ENCODE data around the gene SLC6A8.
A peak's percentile ranks its signal among the peaks of the same experiment; 100 is the strongest.
"Not testable (repeated sequence)": the region's sequence is repeated elsewhere in the genome, so short reads cannot be mapped to it uniquely, and the experiment has no call there.

SLC6A8 gene

DNA sequence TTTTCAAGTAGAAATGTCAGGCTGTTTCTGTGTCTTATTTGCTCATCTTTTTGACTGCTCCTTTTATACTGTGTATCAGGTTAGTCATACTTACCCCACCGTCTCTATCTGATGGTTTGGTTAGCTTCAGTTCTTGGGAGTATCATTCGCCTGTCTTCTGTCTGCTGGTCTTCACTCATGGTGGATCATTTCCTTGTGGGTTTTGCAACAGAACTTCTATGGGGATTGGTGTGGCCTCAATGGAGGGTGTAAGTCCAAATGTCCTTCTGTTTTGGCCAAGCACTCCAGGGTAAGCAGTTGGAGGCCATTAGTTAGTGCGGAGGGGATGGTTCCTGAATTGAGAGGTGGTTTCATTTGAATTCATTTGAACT is 44.1 kb downstream of the SLC6A8 start:
- no peak for DNase-seq
- Mint-ChIP-seq H3K4me1 (peaks cover 32% of the 10 kb centered on the region), H3K4me3 (no peak overlapping the region), H3K27ac (no peak overlapping the region), H3K36me3 (ENCODE audit: low read depth) (peaks cover 10% of the 10 kb centered on the region), H3K9me3 (no peaks in the 10 kb centered on the region), H3K27me3 (no peaks in the 10 kb centered on the region)
- ATAC-seq: no peak

- ATAC-seq (no peak), DNase-seq (no peak)
- H3K9me3 Mint-ChIP-seq: no peaks in the 10 kb centered on the region
- peaks cover 28% of the 10 kb centered on the region for H3K4me1 Mint-ChIP-seq
- no peak overlapping the region for H3K27ac Mint-ChIP-seq
- H3K36me3 Mint-ChIP-seq (ENCODE audit: low read depth): peaks cover 10% of the 10 kb centered on the region
- no peak overlapping the region for H3K4me3 Mint-ChIP-seq
- H3K27me3 Mint-ChIP-seq: no peaks in the 10 kb centered on the region
Observed at GRCh38 chrX:153732401-153732800, 44.7 kb downstream of the SLC6A8 start.

- no peak for ATAC-seq
- H3K9me3 Mint-ChIP-seq: no peaks in the 10 kb centered on the region
- no peak overlapping the region for H3K4me3 Mint-ChIP-seq
- H3K4me1 Mint-ChIP-seq: peaks cover 23% of the 10 kb centered on the region
- H3K27ac Mint-ChIP-seq: no peak overlapping the region
- no peak for DNase-seq
- peaks cover 10% of the 10 kb centered on the region for H3K36me3 Mint-ChIP-seq (ENCODE audit: low read depth)
- no peaks in the 10 kb centered on the region for H3K27me3 Mint-ChIP-seq
Observed at GRCh38 chrX:153733651-153734240, 46.0 kb downstream of the SLC6A8 start.

DNA sequence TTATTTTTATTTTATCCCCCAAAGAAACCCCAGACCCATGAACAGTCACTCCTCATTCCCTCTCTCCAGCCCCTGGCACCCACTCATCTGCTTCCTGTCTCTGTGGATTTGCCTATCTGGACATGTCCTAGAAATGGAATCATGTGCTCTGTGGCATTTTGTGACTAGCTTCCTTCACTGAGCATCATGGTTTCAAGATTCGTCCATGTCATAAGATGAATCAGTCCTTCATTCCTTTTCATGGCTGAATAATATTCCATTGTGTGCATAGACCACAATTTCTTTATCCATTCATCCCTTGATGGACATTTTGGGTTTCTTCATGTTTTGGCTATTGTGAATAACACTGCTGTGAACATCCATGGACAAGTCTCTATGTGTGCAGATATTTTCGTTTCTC is 47.1 kb downstream of the SLC6A8 start:
- peaks cover 26% of the 10 kb centered on the region for H3K4me1 Mint-ChIP-seq
- ATAC-seq (no peak), DNase-seq (no peak)
- no peaks in the 10 kb centered on the region for H3K9me3 Mint-ChIP-seq
- H3K4me3 Mint-ChIP-seq: no peak overlapping the region
- H3K27ac Mint-ChIP-seq: no peak overlapping the region
- H3K27me3 Mint-ChIP-seq: no peaks in the 10 kb centered on the region
- H3K36me3 Mint-ChIP-seq (ENCODE audit: low read depth): peaks cover 10% of the 10 kb centered on the region

DNA sequence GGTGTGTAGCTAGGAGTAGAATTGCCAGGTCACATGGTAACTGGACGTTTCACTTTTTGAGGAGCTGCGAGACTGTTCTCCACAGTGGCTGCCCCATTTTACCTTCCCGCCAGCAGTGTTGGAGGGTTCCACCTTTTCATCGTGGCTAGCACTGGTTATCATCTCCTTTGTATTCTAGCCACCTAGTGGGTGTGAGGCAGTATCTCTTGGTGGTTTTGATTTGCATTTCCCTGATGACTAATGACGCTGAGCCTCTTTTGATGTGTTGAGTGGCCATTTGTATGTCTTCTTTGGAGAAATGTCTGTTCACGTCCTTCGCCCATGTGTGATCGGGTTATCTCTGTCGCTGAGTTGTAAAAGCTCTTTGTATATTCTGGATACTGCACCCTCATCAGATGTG is 47.5 kb downstream of the SLC6A8 start:
- peaks cover 30% of the 10 kb centered on the region for H3K4me1 Mint-ChIP-seq
- peaks cover 10% of the 10 kb centered on the region for H3K36me3 Mint-ChIP-seq (ENCODE audit: low read depth)
- H3K9me3 Mint-ChIP-seq: no peaks in the 10 kb centered on the region
- H3K27me3 Mint-ChIP-seq: no peaks in the 10 kb centered on the region
- ATAC-seq (peak; percentile 83), DNase-seq (no peak)
- no peak overlapping the region for H3K4me3 Mint-ChIP-seq
- H3K27ac Mint-ChIP-seq: no peak overlapping the region

- no peak overlapping the region for H3K27ac Mint-ChIP-seq
- no peaks in the 10 kb centered on the region for H3K9me3 Mint-ChIP-seq
- no peak overlapping the region for H3K4me3 Mint-ChIP-seq
- no peaks in the 10 kb centered on the region for H3K27me3 Mint-ChIP-seq
- no peak for ATAC-seq
- no peak for DNase-seq
- H3K4me1 Mint-ChIP-seq: peaks cover 29% of the 10 kb centered on the region
- H3K36me3 Mint-ChIP-seq (ENCODE audit: low read depth): peaks cover 10% of the 10 kb centered on the region
Observed at GRCh38 chrX:153736071-153736820, 48.5 kb downstream of the SLC6A8 start.

DNA sequence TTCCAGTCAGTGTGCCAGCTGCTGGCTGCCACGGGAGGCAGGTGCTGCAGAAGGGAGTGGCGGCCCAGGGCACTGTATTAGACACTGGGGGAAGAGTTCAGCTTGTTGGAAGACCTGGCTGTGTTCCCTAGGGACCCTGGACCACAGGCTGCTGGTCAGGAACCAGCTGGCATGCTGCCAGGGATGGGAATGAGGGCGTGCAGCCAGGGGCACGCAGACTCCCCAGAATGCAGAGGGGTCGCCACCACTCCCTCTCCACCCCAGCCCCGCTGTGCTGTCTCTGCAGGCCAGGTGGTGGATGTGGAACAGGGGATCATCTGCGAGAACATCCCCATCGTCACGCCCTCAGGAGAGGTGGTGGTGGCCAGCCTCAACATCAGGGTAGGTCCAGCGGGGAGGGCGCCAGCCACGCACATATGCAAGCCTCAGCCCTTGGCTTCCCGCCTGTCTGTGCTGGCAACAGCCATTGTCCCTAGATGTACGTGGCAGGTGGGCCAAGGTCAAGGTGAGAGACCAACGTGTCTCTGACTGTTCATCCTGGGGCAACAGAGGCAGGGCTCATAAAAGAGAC is 49.2 kb downstream of the SLC6A8 start:
- H3K4me1 Mint-ChIP-seq: peaks cover 23% of the 10 kb centered on the region
- DNase-seq (no peak), ATAC-seq (no peak)
- H3K36me3 Mint-ChIP-seq (ENCODE audit: low read depth): peaks cover 3% of the 10 kb centered on the region
- H3K9me3 Mint-ChIP-seq: no peaks in the 10 kb centered on the region
- no peak overlapping the region for H3K4me3 Mint-ChIP-seq
- no peaks in the 10 kb centered on the region for H3K27me3 Mint-ChIP-seq
- H3K27ac Mint-ChIP-seq: no peak overlapping the region

DNA sequence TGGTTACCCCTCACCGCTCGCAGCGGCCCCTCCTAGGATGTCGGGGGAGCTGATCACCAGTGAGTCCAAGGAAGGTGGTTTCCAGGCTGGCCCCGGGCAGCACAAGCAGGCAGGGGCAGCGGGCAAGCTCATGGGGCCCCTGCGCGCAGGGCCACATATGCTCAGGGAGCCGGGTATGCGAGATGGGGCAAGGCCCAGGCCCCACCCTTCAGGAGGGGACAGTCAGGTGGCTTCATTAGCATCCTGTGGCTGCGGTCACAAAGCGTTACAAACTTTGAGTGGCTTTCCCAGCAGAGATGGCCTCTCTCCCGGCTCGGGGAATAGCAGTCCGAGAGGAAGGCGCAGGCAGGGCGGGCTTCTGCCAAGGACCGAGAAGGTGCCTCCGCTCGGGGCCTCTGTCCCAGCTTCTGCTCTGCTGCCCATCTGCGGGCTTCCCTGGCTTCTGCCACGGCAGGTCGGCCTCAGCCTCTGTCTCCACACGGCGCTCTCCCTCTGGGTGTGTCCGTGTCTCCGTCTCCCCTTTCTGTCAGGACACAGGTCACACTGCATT is 50.4 kb downstream of the SLC6A8 start:
- Mint-ChIP-seq H3K27me3 (no peaks in the 10 kb centered on the region), H3K4me1 (peaks cover 22% of the 10 kb centered on the region), H3K36me3 (ENCODE audit: low read depth) (no peaks in the 10 kb centered on the region), H3K27ac (no peak overlapping the region), H3K9me3 (no peaks in the 10 kb centered on the region), H3K4me3 (no peak overlapping the region)
- DNase-seq (no peak), ATAC-seq (no peak)

DNA sequence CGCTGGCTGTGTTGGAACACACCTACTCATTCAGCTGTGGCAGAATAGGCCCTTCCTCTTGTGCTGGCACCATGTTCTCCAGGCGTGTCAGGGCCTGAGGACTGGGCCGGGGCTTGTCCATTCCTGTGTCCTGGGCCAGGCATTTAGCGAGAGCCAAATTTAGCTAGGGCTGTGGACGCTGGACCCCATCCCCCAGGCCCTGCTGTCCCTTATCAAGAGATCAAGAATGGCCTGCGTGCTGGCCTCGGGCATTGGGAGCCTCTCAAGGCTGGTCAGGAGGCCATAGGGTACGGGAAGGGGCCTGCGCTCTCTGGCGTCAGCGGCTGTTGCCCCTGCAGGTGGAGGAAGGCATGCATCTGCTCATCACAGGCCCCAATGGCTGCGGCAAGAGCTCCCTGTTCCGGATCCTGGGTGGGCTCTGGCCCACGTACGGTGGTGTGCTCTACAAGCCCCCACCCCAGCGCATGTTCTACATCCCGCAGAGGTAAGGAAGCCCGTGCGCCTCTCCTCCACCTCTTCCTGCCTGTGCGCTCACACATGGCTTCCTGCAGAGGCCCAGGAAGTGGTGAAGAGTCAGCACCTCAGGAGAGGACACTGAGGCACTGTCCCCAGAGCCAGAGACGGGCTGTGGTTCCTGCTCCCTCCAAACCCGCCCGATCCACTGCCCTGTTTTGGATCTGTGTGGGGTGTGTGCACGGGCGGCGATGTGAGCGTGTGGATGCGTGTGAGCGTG is 52.2 kb downstream of the SLC6A8 start:
- no peak for DNase-seq
- no peaks in the 10 kb centered on the region for H3K9me3 Mint-ChIP-seq
- no peak overlapping the region for H3K27ac Mint-ChIP-seq
- peaks cover 23% of the 10 kb centered on the region for H3K4me1 Mint-ChIP-seq
- peaks cover 4% of the 10 kb centered on the region for H3K27me3 Mint-ChIP-seq
- no peak overlapping the region for H3K4me3 Mint-ChIP-seq
- ATAC-seq: peak; percentile 41
- H3K36me3 Mint-ChIP-seq (ENCODE audit: low read depth): no peaks in the 10 kb centered on the region

DNA sequence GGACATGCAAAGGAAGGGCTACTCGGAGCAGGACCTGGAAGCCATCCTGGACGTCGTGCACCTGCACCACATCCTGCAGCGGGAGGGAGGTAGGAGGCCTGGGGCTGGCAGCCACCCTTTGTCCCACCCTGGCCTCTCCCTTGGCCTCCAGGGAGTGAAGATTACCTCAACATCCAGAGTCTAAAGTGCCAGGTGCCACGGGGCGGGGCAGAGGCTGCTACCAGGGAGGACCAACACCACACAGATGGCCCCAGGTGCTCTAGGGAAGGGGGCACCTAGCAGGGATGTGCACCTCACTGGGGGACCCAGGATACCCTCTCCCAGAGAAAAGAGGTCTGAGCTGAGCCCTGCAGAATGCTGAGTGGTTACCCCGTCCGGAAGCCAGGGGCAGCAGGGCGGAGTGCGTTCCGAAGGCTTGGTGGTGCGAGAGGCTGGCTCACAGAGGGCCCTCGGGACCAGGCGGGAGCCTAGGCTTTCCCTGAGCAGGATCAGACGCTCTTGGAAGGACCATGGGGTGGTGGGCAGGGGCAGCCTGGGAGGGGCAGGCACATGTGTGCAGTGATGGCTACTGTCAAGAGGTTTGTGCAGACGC is 53.0 kb downstream of the SLC6A8 start:
- H3K4me3 Mint-ChIP-seq: no peak overlapping the region
- H3K27me3 Mint-ChIP-seq: peaks cover 4% of the 10 kb centered on the region
- no peak for ATAC-seq
- DNase-seq: no peak
- no peaks in the 10 kb centered on the region for H3K9me3 Mint-ChIP-seq
- peaks cover 15% of the 10 kb centered on the region for H3K4me1 Mint-ChIP-seq
- H3K36me3 Mint-ChIP-seq (ENCODE audit: low read depth): no peaks in the 10 kb centered on the region
- no peak overlapping the region for H3K27ac Mint-ChIP-seq

DNA sequence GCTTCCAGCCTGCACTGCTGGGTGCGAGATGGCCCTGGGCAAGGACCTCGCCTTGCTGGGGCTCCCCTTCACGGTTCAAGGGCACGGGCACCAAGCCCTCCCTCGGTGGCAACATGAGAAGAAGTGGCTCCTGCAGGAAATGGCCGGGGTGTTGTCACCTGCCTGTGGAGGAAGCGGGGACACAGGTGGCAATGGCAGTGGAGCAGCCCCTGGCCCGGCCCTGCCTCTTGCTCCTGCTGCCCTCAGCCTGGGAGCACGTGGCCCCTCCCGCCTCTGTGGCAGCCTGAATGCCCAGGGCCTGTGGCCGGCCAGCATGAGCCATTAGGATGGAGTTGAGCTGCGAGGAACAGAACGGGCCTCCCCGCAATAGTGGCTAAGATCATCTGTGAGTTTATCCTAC is 53.7 kb downstream of the SLC6A8 start:
- Mint-ChIP-seq H3K27ac (no peak overlapping the region), H3K27me3 (peaks cover 4% of the 10 kb centered on the region), H3K36me3 (ENCODE audit: low read depth) (no peaks in the 10 kb centered on the region), H3K4me3 (no peak overlapping the region), H3K4me1 (peaks cover 14% of the 10 kb centered on the region), H3K9me3 (no peaks in the 10 kb centered on the region)
- ATAC-seq (no peak), DNase-seq (no peak)

- H3K27ac Mint-ChIP-seq; DNase-seq; H3K36me3 Mint-ChIP-seq (ENCODE audit: low read depth); ATAC-seq; H3K9me3 Mint-ChIP-seq; H3K27me3 Mint-ChIP-seq; H3K4me3 Mint-ChIP-seq: not testable (repeated sequence)
- H3K4me1 Mint-ChIP-seq: peaks cover 14% of the 10 kb centered on the region
Observed at GRCh38 chrX:153742111-153742510, 54.4 kb downstream of the SLC6A8 start.

- not testable (repeated sequence) for ATAC-seq; H3K4me3 Mint-ChIP-seq; H3K27me3 Mint-ChIP-seq; H3K36me3 Mint-ChIP-seq (ENCODE audit: low read depth); H3K9me3 Mint-ChIP-seq; H3K27ac Mint-ChIP-seq; DNase-seq
- peaks cover 14% of the 10 kb centered on the region for H3K4me1 Mint-ChIP-seq
Observed at GRCh38 chrX:153742796-153743467, 55.2 kb downstream of the SLC6A8 start.
